Measurements from ENCODE around the gene LRRN3.
A peak's percentile ranks its signal among the peaks of the same experiment; 100 is the strongest.

LRRN3 gene

DNA sequence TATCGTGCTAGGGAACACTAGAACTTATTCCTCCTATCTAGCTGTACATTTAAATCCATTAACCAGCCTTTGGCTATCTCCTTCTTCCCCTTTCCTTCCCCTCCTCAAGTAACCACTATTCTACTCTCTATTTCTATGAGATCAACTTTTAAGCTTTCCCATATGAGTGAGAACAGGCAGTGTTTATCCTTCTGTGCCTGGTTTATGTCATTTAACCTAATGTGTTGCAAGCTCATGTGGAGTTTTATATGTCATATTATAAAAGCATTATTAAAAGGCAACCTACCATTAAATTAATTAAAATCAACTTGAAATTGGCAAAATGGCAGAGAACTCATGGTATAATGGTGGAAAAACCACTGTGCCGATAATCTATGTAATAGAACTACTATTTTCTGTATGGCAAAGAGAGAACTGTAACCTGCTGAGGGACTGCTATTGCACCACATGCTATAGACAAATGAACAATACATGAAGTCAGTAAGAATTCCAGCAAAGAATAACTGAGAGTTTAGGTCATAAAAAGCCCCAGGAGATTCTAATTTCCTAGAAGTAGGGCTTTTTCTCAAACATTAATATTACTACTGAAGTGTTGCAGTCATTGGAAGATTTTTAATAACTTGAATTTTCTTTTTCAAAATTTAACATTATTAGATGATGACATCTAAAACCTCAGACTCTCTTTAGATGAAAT, 81.8 kb downstream of the LRRN3 start:
- no peak for DNase-seq

DNA sequence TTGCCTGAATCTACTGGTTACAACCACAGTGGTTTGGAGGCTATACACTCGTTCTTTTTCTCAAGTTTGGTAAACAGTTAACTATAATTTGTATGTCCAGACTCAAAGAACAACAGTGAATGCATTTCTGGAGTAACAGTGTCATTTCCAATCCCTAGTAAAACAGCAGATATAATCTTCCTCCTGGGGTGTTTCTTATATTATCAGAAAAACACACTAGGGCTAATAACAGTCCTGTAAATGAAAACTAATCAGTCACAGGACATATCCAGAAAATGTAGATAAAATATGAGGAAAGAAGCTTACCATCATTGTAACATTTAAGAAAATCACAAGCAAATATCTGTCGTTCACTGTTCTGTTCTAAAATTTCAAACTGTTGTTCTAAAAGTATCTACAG, 82.6 kb downstream of the LRRN3 start:
- DNase-seq, result no peak

DNA sequence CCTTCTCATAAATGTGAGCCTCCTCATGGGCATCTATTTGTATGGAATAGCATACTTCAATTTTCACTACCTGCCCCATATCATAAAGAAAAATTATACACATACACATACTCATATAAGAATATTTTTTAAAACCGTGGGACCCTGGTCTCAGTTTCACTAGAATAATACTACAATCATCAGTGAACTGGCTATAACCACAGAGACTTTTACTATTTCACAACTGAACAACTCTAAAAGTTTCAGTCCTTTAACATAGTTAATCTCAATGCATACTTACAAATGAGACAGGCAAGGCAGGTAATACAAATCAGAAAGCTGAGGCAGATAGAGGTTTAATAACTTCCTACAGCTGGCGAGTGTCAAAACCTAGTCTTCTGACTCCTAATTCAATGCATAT, 83.1 kb downstream of the LRRN3 start:
- DNase-seq, result no peak

DNA sequence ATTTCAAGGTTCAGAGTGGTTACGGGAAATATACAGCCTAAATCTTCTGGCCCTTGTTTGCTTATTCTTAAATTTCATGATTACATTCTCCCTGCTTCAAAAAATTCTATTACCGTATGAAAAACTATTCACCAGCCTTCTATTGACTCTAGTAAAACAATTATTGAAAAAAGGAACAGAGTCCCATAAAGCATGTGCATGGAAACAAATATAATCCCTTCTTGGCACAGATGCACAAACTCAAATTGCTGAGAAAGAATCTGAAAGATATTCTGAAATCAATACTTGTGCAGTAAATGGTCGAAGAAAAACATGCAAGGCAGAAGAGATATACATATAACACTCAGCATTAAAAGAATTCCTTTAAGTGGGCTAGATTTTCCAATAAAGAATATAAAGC, 83.6 kb downstream of the LRRN3 start:
- DNase-seq, result peak; percentile 59

Data from NCI-H2081 treated with DMSO at 0.1 percent for 48 hours (cell line).